Panc1 (cell line): ENCODE data around the gene FGGY. TPM values are rescaled to one million over a fixed set of nuclear protein-coding genes. Genes with fewer than 3 reads are reported as not detected.

Experiments
- ATAC-seq: fragments of 200-7000 bp; cut with Tn5 transposase; 2 replicates; pipeline ENCODE4 v1.9.1; 2020; ENCODE audit warnings: mild to moderate bottlenecking, moderate library complexity
- BruUV-seq: library from RNA; stranded (reverse); fragments of 400-500 nt; replicated peaks from 2 replicates; lab custom pipeline; 2021; lab: Mats Ljungman, UMichigan
- CTCF ChIA-PET: fragments of 300-600 bp; sonication (Branson Sonifier 250); formaldehyde crosslinking; loops from one replicate; lab custom pipeline; 2022; ENCODE audit warnings: antibody characterized with exemption; lab: Charles Lee
- POLR2A ChIA-PET: fragments of 300-600 bp; sonication (Branson Sonifier 250); formaldehyde crosslinking; loops from one replicate; lab custom pipeline; 2022; ENCODE audit warnings: antibody characterized with exemption; lab: Charles Lee
- DNase-seq: peaks from one replicate; pipeline ENCODE4 v3.0.0-alpha.2; 2010; ENCODE audit warnings: low read depth, low spot score
- H3K27ac ChIP-seq: 2 replicates; pipeline ENCODE4 v1.5.1; 2011; ENCODE audit warnings: mild to moderate bottlenecking, low read length, inconsistent platforms
- H3K27me3 ChIP-seq: fragments of 200-500 bp; sonication (Bioruptor generic); 2 replicates; pipeline ENCODE4 v1.6.0; 2014; ENCODE audit warnings: low read length, inconsistent platforms; ENCODE audit not compliant: control insufficient read depth, insufficient read depth
- H3K36me3 ChIP-seq: fragments of 200-500 bp; sonication (Bioruptor generic); 2 replicates; pipeline ENCODE4 v1.5.1; 2014; ENCODE audit warnings: inconsistent platforms, mild to moderate bottlenecking, low read length, moderate library complexity; ENCODE audit not compliant: control insufficient read depth, insufficient read depth
- H3K4me1 ChIP-seq: 2 replicates; pipeline ENCODE4 v1.5.1; 2011; ENCODE audit warnings: inconsistent platforms, mild to moderate bottlenecking, low read length, moderate library complexity; ENCODE audit not compliant: control insufficient read depth, insufficient read depth
- H3K4me3 ChIP-seq, 2 experiments: 2 replicates each; pipeline ENCODE4 v1.5.1; 2011 to 2012; ENCODE audit warnings: low read depth in 2 of 2, low read length in 2 of 2, mild to moderate bottlenecking in 2 of 2, inconsistent platforms in 1 of 2, moderate library complexity in 1 of 2
- H3K9me3 ChIP-seq: fragments of 200-500 bp; sonication (Bioruptor generic); 2 replicates; pipeline ENCODE4 v1.5.1; 2014; ENCODE audit warnings: low read depth, mild to moderate bottlenecking, inconsistent platforms, low read length, moderate library complexity; ENCODE audit not compliant: control insufficient read depth, insufficient read depth
- CTCF ChIP-seq: fragments of 450-650 bp; IDR thresholded peaks from 2 replicates; pipeline ENCODE4 v1.5.1; 2017; ENCODE audit warnings: mild to moderate bottlenecking
- POLR2AphosphoS5 ChIP-seq: IDR thresholded peaks from 2 replicates; pipeline ENCODE4 v1.6.1; 2012; ENCODE audit warnings: mild to moderate bottlenecking, low read depth, low read length, moderate library complexity
- REST ChIP-seq, 2 experiments: IDR thresholded peaks; 2 replicates each; pipeline ENCODE4 v1.6.1; 2011 to 2012; ENCODE audit warnings: low read depth in 2 of 2, control low read depth in 1 of 2, low read length in 1 of 2, mild to moderate bottlenecking in 1 of 2, moderate library complexity in 1 of 2; ENCODE audit not compliant: insufficient read depth in 1 of 2
- SIN3A ChIP-seq: IDR thresholded peaks from 2 replicates; pipeline ENCODE4 v1.6.1; 2012; ENCODE audit warnings: low read depth, mild to moderate bottlenecking, low read length, moderate library complexity, borderline replicate concordance; ENCODE audit not compliant: insufficient read depth
- TCF7L2 ChIP-seq: IDR thresholded peaks from 2 replicates; pipeline ENCODE4 v1.6.1; 2011; ENCODE audit warnings: mild to moderate bottlenecking, low read depth, low read length, inconsistent platforms
- in situ Hi-C: cut with HindIII; loops from 2 replicates; pipeline ENCODE4 v1.10.0; 2016; ENCODE audit warnings: low sequenced_read_pairs, low pct_unique_long_range_greater_than_20kb
- intact Hi-C: fragments of 100-400 bp; cut with micrococcal nuclease; formaldehyde crosslinking; loops from one replicate; pipeline ENCODE4 v1.10.0; 2022; ENCODE audit not compliant: unreplicated experiment
- total RNA-seq: library from RNA; stranded (reverse); gene quantifications from one replicate; pipeline ENCODE4 v1.2.1, GENCODE V29; 2021; ENCODE audit not compliant: unreplicated experiment

FGGY gene
- total RNA-seq, 1 experiment from 2014 or later = 15.5 TPM

DNA sequence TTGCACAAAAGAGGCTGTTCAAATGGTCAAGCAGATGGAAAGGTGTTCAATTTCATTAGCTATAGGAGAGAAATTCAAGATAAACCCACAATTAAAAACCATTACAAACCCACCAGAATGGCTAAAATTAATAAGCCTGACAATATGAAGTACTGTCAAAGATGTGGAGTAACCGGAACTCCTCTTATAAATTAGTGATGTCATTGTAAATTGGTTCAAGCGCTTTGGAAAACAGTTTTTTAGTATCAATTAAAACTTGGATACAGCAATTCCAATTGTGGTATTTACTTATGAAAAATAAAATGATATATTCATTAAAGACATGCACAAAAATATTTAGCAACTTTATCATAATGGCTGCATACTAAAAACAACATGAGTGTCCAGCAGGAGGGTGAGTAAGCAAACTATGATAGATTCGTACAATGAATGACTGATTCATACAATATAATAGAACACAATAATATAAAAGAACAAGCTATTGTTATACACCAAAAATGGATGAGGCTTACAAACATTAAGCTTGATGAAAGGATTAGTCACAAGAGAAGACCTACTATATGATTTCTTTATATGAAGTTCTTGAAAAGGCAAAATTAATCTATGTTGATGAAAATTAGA lies 38.4 kb upstream of the FGGY start:
- ChIA-PET CTCF (no interaction called here), POLR2A (no interaction called here)
- Histone ChIP-seq H3K27me3 (no peaks in the 10 kb centered on the region), H3K36me3 (no peaks in the 10 kb centered on the region), H3K27ac (no peak overlapping the region), H3K4me3 (no peak overlapping the region), H3K9me3 (no peaks in the 10 kb centered on the region), H3K4me1 (no peaks in the 10 kb centered on the region)
- in situ Hi-C loops = no loop called here
- no TSS peak for BruUV-seq
- no peak for TF ChIP-seq TCF7L2
- TF ChIP-seq REST (IDR thresholded peaks at IDR 0.05; ENCODE audit: insufficient read depth in 1 of 2, low read depth in 2 of 2, low read length in 1 of 2) = no peak
- TF ChIP-seq SIN3A = no peak
- TF ChIP-seq POLR2AphosphoS5 = no peak
- DNase-seq (no peak), ATAC-seq (no peak)
- intact Hi-C loops = no loop called here

DNA sequence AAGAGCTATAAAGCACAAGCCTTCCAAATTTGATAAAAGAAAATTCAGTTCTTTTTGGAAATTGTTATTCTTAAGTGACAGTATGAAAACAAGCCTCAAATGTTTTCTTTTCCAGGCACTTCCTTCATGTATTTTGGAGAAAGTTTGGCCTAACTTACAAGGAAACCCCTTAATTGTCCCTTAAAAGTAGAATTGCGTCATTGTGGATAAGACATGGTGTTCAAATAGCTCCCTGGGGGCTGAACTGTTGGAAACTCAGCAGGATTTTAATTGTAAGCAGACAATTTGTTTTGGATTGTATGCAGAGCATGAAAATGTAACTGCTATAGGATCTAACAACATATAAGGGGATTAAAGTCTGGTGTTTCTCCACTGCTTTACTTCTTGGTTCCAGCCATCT lies 35.4 kb upstream of the FGGY start:
- no peak overlapping the region for H3K4me3 ChIP-seq
- no peak overlapping the region for H3K27ac ChIP-seq
- H3K36me3 ChIP-seq = no peaks in the 10 kb centered on the region
- ChIA-PET POLR2A (no interaction called here), CTCF (no interaction called here)
- H3K9me3 ChIP-seq = no peaks in the 10 kb centered on the region
- intact Hi-C loops = no loop called here
- in situ Hi-C loops = no loop called here
- ATAC-seq (no peak), DNase-seq (no peak)
- H3K4me1 ChIP-seq = no peaks in the 10 kb centered on the region
- no peak for TF ChIP-seq POLR2AphosphoS5
- no peak for TF ChIP-seq TCF7L2
- no peak for TF ChIP-seq SIN3A
- no peak for TF ChIP-seq CTCF
- no TSS peak for BruUV-seq
- H3K27me3 ChIP-seq = no peaks in the 10 kb centered on the region

DNA sequence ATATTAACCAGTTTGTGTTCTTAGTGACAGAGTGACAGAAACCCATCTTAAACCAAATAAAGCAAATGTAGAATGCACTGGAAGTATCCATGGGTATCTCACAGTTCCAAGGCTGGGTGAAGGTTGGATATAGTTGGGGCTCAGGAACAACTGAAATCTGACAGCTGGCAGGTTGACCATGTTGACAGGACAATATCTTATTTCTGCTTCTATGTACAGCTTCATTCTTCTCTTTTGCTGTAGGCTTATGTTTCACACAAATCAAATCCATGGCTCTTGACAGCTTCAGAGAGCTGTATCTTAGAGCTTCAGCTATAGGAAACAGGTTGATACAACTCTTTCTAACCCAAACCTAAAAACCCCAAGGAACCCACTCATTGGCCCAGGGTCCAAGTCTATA lies 34.3 kb upstream of the FGGY start:
- DNase-seq = no peak
- ATAC-seq = no peak
- Histone ChIP-seq H3K27ac (no peak overlapping the region), H3K9me3 (no peaks in the 10 kb centered on the region), H3K4me1 (no peaks in the 10 kb centered on the region), H3K4me3 (no peak overlapping the region), H3K27me3 (no peaks in the 10 kb centered on the region), H3K36me3 (no peaks in the 10 kb centered on the region)
- BruUV-seq = no TSS peak
- ChIA-PET CTCF (no interaction called here), POLR2A (no interaction called here)
- intact Hi-C loops = no loop called here
- in situ Hi-C loops = no loop called here
- no peak for TF ChIP-seq CTCF
